GM21576 (cell line): ENCODE results near the gene RCOR1.

Source experiments
- ATAC-seq: cut with Tn5 transposase; IDR thresholded peaks from one replicate; pipeline ENCODE4 v1.9.1; 2021; ENCODE audit warnings: mild to moderate bottlenecking, moderate library complexity; ENCODE audit not compliant: unreplicated experiment

The RCOR1 gene

DNA sequence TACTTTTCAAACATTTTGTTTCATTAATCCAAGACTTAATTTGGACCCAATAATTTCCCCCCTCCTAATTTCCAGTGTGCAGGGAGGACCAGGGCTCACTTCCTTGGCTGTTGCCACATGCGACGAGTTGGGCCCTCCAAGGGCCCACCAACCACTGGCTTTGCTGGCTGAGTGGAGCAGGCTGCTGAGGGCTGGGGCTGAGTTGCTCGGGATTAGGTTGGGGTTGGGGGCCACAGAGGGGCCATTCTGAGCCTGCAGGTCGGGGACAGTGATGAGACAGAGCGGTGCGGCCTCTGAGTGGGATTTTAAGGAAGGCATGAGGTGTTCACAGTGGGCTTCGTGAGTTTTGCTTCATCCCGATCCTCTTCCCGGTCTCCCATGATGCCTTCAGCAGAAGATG lies 178.7 kb downstream of the RCOR1 start:
- no peak for ATAC-seq

DNA sequence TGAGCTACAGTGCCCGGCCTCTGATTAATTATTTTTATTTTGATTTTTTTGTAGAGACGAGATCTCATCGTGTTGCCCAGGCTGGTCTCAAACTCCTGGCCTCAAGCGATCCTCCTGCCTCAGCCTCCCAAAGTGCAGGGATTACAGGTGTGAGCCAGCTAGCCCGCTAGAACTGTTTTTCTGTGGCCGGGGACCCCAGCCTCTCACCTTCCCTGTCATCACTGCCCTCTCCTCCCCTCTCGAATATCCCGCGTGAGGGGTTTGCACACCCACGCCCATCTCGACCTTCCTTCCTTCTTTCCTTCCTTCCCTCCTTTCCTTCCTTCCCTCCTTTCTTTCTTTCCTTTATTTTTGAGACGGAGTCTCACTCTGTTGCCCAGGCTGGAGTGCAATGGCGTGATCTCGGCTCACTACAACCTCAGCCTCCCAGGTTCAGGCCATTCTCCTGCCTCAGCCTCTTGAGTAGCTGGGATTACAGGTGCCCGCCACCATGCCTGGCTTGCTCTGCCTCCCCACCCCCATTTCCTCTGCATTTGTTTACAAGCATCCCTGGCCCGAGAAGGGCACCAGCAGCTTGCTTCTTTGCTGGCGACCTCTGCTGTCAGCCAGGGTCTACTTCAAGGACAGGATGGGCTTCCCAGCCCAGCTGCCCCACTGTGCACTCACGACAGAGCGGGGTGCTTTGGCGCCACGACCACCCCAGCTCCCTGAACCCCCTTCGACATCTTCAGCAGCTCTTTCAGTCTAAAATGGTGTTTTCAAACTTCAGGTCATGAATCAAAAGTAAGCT lies 180.5 kb downstream of the RCOR1 start:
- ATAC-seq: no peak

DNA sequence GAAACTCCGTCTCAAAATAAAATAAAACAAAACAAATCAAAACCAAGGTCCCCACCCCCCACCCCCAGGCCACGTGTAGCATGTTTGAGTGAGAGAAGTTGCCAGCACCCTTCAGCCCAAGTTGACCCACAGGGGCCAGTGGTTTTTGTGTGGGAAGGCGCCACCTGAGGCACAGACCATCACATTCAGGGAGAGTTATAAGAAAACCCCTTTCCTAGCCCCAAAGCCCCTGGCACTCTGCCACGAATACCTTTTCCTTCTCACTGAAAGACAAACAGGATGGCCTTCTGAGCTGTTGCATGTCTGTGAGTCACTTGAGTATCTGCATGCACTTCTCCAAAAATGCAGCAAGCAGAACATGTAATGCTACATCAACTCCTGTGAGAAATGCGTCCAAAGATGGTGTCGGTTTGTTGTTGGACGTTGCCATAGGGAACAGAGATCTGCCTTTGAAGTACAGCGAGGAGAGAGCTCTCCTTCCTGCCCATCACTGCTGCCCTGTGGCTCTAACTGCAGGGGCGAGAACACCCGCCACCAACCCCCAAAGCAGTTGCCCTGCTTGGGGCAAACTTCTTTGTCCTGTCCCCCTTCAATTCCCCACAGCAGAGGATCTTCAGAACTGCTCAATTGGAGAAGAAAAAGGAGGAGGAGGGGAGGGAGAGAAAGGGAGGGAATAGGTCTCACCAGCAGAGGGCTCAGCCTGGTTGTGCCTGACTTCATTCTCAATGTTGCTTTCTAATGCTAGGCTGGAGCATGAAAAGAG lies 182.1 kb downstream of the RCOR1 start:
- peak; percentile 32 for ATAC-seq

DNA sequence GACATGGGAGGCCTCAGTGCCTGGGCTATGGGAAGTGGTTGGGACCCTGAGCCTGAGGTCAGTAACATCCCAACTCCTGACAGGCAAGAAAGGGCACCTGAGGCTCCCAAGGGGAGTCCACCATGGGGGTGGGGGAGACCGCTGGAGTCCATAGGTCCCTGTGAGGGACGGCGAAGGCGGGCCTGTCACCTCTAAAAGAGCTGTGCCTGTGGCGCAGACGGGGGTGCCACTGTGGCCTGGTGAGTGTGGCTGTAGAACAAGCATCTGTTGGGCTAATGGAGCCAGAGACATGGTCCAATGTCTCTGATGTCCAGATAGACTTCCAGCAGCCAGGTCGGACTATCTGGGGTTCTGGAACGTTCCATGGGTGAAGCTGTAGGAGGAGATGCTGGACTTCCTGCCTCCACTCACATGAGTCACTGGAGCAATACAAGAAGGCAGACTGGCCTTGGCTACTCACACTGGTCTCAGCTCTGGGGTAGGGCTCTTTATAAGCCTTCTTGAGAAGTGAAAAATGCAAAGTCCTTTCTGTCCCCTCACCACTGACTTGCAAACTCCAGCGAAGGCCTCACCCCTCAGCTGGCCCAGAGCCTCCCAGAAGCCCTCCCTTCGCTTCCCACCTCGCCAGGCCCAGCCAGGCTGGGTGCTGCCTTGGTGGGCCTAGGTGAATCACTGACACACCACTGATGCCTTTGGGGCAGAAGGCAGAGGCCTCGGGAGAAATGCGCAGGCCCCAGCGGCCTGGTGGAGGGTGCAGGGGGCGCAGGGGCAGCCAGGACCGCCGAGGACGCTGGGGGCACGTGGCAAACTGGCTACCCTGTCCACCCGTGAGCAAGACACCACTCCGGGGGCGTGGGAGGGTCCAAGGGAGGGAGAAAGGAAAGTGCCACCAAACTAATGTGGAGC lies 183.7 kb downstream of the RCOR1 start:
- ATAC-seq: no peak

DNA sequence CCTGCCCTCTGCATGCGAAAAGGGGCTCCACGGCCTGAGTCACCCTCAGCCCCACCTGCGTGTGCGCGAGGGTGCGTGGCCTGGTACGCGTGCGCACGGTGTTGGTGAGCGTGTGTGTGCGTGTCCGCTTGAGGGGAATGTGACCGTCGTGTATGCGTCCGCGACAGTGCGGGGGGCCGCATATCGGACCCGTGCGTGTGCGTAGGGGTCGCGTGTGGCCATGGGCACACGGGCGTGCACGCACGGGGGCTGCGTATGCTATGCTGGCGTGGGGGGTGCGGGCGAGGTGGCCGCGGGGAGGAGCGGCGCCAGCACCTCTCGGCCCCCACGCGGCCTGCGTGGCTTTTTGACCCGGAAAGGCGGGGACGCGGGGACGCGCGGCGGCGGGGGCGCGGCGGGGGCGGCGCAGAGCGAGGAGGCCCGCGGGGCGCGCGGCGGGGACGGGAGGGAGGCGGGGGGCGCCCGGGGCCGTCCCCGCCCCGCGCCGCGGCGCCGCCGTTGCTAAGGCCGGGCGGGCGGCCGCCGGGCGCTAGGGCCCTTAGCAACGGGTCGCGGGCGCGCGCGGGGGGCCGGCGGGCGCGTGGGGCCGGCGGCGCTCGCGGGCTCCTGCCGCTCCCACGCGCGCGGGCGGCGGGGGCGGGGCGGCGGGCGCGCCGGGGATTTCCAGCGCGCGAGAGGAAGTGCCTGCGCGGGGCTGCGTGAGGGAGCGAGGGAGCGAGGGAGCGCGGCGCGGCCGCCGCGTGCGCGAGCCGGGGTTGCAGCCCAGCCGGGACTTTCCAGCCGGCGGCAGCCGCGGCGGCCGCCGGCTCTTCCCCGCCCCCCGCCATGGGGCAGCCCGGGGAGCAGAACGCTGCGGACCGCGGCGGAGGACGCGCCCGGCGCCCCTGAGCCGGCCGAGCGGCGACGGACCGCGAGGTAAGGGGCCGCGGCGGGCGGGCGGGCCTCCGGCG lies 184.6 kb downstream of the RCOR1 start, which contains the start of gene TRAF3:
Gene TRAF3, plus strand, starts transcription at position 689 of the 950 bp plus-strand sequence. CDS start 92,753 bp downstream, outside the sequence.
- peak; percentile 44 for ATAC-seq

DNA sequence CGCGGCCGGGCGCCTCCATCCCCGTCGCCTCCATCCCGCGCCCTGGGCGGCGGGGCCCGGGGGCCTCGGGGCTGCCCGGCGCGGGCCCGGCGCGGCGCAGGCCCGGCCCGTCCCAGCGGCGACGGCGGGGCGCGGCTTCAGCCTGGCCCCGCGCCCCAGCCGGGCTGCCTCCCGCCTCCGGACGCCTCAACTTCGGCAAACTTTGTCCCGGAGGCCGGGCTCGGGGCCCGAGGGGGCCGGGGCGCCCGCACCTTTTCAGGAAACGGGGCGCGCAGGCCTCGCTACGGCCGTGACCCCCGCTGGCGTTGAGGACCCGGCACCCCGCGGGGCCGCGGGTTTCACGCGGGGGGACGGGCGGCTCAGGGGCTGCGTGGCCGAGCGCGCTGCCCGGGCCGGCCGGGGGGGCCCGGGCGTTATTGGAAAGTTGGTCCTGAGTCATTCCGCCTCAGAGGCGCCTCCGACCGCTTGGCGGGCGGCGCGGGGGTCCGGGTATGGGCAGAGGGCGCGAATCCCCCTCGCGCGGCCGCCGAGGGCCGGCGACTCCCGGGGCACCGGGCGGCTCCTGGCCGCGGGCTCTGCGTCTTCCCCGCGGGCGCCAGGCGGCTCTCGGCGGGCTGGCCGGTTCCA lies 185.4 kb downstream of the RCOR1 start:
- ATAC-seq: no peak

DNA sequence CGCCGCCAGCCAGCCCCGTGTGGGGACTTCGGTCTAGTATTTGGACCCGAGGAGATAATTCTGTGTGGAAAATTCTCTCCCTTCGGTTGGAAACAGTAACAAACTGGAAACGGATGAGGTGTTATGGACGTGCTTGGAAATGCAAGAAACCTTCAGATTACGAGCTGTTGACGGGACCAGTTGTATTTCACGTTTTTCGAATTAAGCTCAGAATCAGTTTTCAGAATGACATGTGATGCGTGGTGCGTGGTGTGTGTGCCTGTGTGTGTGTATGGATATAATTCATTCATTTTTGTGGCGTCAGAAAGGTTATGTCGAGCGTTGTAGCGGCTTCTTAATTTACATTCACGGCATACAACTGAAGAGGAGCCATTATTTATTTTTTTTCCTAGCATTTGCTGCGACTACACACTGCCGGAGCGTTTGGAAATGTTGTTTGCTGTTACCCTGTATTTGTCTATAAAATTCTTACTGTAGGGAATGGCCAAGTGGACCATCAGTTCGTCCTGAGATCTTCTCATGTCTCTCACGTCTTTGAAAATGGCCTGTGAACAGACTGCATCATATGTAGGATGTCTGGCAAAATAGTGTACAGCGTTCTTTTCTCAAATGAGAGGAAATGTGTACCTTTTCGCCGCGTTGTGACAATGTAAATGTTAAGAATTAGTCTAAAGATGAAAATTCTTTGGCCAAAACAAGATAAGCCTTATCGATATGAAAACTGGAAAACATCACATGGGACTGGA lies 186.1 kb downstream of the RCOR1 start:
- ATAC-seq: no peak

DNA sequence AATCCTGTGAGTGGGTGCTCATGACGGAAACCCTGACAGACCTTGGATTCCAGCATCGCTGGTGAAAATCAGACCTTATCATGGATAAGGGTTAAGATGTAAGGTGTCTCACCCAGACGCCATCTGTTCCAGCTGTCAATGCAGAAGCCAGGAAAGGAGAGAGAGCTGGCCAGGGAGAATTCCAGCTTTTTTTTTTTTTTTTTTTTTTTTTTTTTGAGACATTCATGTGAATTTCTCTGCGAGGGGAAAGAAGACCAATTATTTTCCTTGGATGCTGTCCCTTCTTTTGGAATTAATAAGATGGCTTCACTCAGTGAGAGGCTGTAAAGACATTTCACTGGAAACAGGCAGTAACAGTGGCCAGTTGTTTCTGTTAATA lies 186.6 kb downstream of the RCOR1 start:
- no peak for ATAC-seq

DNA sequence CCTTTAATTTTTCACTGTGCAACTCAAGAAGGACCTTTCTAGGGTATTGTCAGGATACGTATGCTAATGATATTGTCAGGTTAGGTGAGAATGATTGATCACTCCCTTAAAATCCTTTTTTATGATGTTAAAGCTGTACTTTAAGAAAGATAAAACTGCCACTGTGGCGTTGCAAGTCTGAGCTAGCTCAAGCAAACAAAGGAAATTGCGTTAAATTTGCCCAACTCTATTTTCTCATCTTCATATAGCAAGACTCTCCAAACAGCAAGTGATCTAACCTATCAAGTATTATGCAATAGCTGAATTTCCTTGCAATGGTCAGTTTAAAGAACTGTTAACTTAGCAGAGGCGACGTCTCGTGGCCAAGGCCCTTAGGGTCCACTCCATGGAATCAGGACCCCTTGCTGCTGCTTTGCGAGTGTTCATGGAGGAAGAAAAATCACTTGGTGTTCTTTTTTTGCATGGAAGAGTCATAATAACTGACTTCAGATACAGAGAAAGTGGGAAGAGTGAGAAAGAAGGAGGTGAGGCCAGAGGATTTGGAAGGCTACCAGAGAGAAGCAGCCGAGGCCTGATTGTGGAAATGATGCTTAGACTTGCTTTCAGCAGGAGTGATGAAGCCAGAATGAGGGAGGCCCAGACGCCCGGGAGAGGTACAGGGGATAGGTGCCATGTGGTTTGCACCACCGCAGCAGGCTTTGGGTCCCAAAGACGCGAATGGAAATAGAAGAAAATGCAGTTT lies 187.3 kb downstream of the RCOR1 start:
- ATAC-seq: no peak
